ENCODE results near the gene NUP188.

The NUP188 gene

DNA sequence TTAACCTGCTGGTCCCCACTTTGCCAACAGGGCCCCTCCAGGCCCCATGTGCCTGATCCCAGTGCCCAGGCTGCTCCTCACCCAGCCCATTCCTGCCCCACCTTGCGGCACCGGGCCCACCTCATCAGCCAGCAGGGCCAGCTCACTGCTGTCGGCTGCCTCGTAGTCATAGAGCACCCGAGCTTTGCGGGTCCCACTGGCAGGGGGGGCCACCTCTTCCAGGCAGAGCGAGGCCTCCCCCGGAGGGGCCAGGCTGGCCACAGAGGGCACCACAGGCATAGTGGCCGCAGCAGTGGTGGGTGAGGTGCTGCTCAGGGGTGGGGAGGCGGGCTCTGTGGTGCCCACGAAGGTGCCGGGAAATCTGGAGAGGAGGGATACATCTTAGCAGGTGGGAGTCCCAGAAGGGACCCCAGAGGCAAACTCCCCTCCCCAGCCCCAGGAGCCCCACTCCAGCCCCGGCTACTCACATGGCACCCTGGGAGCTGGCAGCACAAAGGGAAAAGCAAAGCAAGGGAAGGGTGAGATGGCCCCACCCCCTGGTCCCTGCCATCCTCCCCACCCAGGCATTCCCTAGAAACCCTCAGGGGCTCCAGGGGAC, 61.6 kb downstream of the NUP188 start:
- no peaks in the 10 kb centered on the region for H3K4me1 ChIP-seq (ENCODE audit: control insufficient read depth, insufficient read depth, low read length)
- no peak overlapping the region for H3K4me3 ChIP-seq (ENCODE audit: low read depth, low read length)
- H3K36me3 ChIP-seq (ENCODE audit: control insufficient read depth, insufficient read depth, low read length), result peaks cover 85% of the 10 kb centered on the region

DNA sequence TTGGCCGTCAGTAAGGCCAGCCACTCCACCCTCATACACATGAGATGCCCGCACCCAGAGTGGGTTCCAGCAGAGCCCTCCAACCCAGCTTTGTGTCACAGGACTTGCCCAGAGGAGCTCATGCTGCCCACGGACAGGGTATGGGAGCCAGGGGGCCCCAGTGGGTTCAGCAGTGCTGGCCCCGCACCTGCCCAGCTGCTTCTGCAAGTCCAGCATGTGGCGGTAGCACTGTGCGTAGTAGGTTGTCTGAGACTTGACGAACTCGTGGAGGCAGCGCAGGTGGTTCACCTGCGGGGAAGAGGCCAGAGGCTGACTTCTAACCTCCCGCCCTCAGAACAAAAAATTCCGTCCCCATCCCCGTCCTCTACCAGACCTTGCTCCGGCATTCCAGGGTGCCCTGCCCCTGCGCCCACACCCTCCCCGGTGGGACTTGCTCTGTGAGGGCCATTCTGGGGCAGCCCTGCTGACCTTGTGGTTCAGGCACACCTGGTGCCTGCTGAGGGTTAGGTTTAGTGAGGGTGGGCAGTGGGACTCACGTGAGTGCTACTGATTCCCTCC, 62.2 kb downstream of the NUP188 start:
- no peaks in the 10 kb centered on the region for H3K4me1 ChIP-seq (ENCODE audit: control insufficient read depth, insufficient read depth, low read length)
- H3K36me3 ChIP-seq (ENCODE audit: control insufficient read depth, insufficient read depth, low read length), result peaks cover 90% of the 10 kb centered on the region
- no peak overlapping the region for H3K9ac ChIP-seq (ENCODE audit: low read depth, low read length)
- H3K9me3 ChIP-seq (ENCODE audit: control insufficient read depth, insufficient read depth, low read length), result no peaks in the 10 kb centered on the region
- H3K4me3 ChIP-seq (ENCODE audit: low read depth, low read length), result no peak overlapping the region
- H3K27ac ChIP-seq (ENCODE audit: low read depth, low read length), result no peak overlapping the region
- no peaks in the 10 kb centered on the region for H3K27me3 ChIP-seq (ENCODE audit: control insufficient read depth, insufficient read depth, low read length)

More for the DNA sequence above, 61.6 kb downstream of the NUP188 start:
- Histone ChIP-seq H3K27ac (ENCODE audit: low read depth, low read length) (no peak overlapping the region), H3K9me3 (ENCODE audit: control insufficient read depth, insufficient read depth, low read length) (no peaks in the 10 kb centered on the region), H3K9ac (ENCODE audit: low read depth, low read length) (no peak overlapping the region), H3K27me3 (ENCODE audit: control insufficient read depth, insufficient read depth, low read length) (no peaks in the 10 kb centered on the region)

DNA sequence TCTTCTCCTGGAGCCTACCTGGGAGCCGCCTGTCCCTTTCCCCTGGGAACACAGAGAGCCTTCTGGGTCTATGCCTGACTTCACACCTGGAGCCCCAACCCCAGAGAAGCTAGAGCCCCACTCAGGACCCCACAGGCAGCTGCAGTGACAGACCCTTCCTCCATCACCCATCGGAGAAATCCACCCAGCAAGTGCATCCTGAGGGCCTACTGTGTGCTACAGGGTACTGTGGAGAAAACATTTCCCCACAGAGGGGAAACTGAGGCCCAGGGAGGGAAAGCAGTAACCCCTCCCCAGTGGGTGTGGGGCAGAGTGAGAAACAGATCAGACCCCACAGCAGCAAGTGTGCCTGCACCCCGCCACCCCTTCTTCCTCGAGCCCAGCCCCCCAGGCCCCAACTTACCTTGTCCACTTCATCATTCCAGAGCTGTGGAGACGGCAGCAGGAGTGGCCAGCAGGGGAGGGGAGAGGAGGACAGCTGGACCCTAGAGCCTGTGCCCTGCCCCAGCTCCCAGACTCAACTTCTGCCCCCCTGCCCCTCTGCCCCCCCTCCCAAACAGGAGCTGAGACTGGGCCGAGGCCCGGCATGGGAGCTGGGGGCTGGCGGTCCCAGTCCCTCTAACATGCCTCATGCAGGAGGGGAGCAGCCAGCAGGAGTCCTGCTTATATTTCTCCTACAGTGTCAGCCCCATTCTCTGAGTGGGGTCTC, 62.9 kb downstream of the NUP188 start:
- Histone ChIP-seq H3K27me3 (ENCODE audit: control insufficient read depth, insufficient read depth, low read length) (no peaks in the 10 kb centered on the region), H3K4me1 (ENCODE audit: control insufficient read depth, insufficient read depth, low read length) (no peaks in the 10 kb centered on the region), H3K9me3 (ENCODE audit: control insufficient read depth, insufficient read depth, low read length) (no peaks in the 10 kb centered on the region), H3K4me3 (ENCODE audit: low read depth, low read length) (no peak overlapping the region), H3K27ac (ENCODE audit: low read depth, low read length) (no peak overlapping the region), H3K36me3 (ENCODE audit: control insufficient read depth, insufficient read depth, low read length) (peaks cover 90% of the 10 kb centered on the region), H3K9ac (ENCODE audit: low read depth, low read length) (no peak overlapping the region)

DNA sequence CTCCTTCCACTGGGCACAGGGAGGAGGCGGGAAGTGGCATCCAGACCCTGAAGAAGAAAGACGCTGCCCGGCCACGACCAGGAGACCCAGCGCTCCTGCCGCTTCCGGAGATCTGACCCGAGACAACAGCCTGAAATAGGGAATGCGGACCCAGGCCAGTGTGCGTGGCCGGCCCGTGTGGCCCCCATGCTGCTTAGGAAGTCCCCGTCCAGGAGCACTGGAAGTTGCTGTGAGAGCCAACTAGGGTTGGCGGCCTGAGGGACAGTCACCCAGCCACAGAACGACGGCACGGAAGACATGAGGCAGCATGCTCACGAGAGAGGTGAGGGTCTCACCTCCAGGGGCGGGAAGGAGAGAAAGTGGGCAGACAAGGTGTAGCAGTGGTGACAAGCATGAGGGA, 63.7 kb downstream of the NUP188 start:
- Histone ChIP-seq H3K36me3 (ENCODE audit: control insufficient read depth, insufficient read depth, low read length) (peaks cover 88% of the 10 kb centered on the region), H3K4me1 (ENCODE audit: control insufficient read depth, insufficient read depth, low read length) (no peaks in the 10 kb centered on the region), H3K4me3 (ENCODE audit: low read depth, low read length) (no peak overlapping the region), H3K9me3 (ENCODE audit: control insufficient read depth, insufficient read depth, low read length) (no peaks in the 10 kb centered on the region), H3K9ac (ENCODE audit: low read depth, low read length) (no peak overlapping the region), H3K27me3 (ENCODE audit: control insufficient read depth, insufficient read depth, low read length) (no peaks in the 10 kb centered on the region), H3K27ac (ENCODE audit: low read depth, low read length) (no peak overlapping the region)

DNA sequence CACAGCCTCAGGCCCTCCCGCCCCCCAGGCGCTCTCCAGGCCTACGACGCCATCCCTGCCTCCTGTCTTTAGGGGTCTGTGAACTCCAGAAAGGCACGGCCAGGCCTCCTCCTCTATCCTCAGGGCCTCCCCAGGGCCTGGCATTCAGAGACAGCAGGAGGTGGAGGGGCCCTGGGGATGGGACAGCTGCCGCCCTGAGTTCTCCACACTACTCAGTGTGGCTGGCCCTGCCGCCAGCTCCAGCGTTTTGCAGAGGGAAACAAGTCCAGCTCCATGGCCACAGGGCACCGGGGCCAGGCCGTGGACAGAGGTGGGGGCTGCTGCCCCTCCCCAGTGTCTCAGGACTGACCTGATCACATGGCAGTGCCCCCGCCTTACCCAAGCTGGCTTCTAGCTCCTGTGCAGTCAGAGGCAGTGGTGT, 64.3 kb downstream of the NUP188 start:
- Histone ChIP-seq H3K4me3 (ENCODE audit: low read depth, low read length) (no peak overlapping the region), H3K9ac (ENCODE audit: low read depth, low read length) (no peak overlapping the region), H3K4me1 (ENCODE audit: control insufficient read depth, insufficient read depth, low read length) (no peaks in the 10 kb centered on the region), H3K36me3 (ENCODE audit: control insufficient read depth, insufficient read depth, low read length) (peaks cover 82% of the 10 kb centered on the region), H3K27ac (ENCODE audit: low read depth, low read length) (no peak overlapping the region), H3K9me3 (ENCODE audit: control insufficient read depth, insufficient read depth, low read length) (no peaks in the 10 kb centered on the region), H3K27me3 (ENCODE audit: control insufficient read depth, insufficient read depth, low read length) (no peaks in the 10 kb centered on the region)

DNA sequence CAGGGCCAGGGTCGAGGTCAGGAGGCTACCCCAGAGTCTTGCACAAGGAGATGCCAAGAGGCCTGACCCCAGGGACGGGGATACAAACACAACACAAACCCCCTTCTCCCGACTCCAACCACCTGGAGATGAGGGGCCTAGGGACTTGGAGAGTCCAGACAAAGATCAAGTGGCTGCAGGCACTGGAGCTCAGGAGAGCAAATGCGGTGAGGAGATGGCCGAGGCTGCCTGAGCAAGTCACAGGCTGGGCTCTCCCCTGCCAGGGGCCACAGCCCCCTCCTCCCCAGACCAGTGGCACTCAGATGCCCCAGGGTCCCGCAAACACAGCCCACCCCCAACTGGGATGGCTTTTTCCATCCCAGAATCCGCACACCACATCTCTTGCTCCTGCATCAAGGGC, 64.8 kb downstream of the NUP188 start:
- Histone ChIP-seq H3K27me3 (ENCODE audit: control insufficient read depth, insufficient read depth, low read length) (no peaks in the 10 kb centered on the region), H3K9me3 (ENCODE audit: control insufficient read depth, insufficient read depth, low read length) (no peaks in the 10 kb centered on the region), H3K27ac (ENCODE audit: low read depth, low read length) (no peak overlapping the region), H3K36me3 (ENCODE audit: control insufficient read depth, insufficient read depth, low read length) (peaks cover 80% of the 10 kb centered on the region), H3K4me3 (ENCODE audit: low read depth, low read length) (no peak overlapping the region), H3K9ac (ENCODE audit: low read depth, low read length) (no peak overlapping the region), H3K4me1 (ENCODE audit: control insufficient read depth, insufficient read depth, low read length) (no peaks in the 10 kb centered on the region)

DNA sequence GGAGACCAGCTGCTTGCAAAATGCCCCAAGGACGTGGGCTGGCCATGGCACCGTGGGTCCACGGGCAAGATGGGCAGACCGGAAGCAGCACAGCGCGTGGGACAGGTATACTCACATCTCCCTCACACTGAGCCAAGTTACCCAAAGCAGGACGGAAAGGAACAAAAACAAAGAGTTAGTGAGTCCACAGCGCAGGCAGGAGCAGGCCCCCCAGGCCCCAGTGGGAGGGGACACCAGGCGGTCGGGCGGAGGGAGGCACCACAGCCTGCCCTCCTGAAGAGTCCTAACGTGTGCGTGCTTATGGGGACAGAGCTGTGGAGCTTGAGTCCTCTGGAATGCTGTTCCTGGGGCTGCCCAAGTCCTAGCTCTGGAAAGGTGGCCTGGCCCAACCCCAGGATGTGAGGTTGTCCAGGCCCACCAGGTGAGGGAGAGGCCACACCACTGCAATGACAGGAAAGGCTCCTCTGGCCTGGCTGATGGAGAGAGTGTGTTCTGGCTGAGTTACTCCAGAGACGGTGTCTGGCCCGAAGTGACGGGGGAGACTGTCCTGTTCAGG, 65.5 kb downstream of the NUP188 start:
- Histone ChIP-seq H3K9ac (ENCODE audit: low read depth, low read length) (no peak overlapping the region), H3K36me3 (ENCODE audit: control insufficient read depth, insufficient read depth, low read length) (peaks cover 74% of the 10 kb centered on the region), H3K4me3 (ENCODE audit: low read depth, low read length) (no peak overlapping the region), H3K27me3 (ENCODE audit: control insufficient read depth, insufficient read depth, low read length) (no peaks in the 10 kb centered on the region), H3K27ac (ENCODE audit: low read depth, low read length) (no peak overlapping the region), H3K9me3 (ENCODE audit: control insufficient read depth, insufficient read depth, low read length) (no peaks in the 10 kb centered on the region), H3K4me1 (ENCODE audit: control insufficient read depth, insufficient read depth, low read length) (no peaks in the 10 kb centered on the region)

DNA sequence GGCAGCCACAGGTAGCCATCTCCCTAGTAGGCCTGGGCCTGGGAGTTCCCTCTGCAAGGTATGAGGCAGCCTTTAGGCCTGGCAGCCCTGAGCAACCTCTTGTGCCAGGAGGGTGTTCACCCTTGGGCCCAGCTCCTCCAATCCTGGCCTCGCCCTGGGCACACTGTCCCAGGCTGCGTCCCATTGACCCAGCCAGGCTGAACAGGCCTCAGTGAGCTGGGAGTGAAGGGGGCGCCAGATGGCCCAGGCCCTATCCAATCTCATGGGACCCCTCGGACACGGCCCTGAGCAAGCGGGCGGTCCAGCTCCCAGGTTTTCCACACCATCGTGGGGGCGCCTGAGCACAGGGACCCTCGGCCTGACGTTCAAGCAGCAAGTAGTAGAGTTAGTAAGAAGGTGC, 66.2 kb downstream of the NUP188 start:
- Histone ChIP-seq H3K4me1 (ENCODE audit: control insufficient read depth, insufficient read depth, low read length) (no peaks in the 10 kb centered on the region), H3K4me3 (ENCODE audit: low read depth, low read length) (no peak overlapping the region), H3K36me3 (ENCODE audit: control insufficient read depth, insufficient read depth, low read length) (peaks cover 68% of the 10 kb centered on the region), H3K9me3 (ENCODE audit: control insufficient read depth, insufficient read depth, low read length) (no peaks in the 10 kb centered on the region), H3K9ac (ENCODE audit: low read depth, low read length) (no peak overlapping the region), H3K27me3 (ENCODE audit: control insufficient read depth, insufficient read depth, low read length) (no peaks in the 10 kb centered on the region), H3K27ac (ENCODE audit: low read depth, low read length) (no peak overlapping the region)

DNA sequence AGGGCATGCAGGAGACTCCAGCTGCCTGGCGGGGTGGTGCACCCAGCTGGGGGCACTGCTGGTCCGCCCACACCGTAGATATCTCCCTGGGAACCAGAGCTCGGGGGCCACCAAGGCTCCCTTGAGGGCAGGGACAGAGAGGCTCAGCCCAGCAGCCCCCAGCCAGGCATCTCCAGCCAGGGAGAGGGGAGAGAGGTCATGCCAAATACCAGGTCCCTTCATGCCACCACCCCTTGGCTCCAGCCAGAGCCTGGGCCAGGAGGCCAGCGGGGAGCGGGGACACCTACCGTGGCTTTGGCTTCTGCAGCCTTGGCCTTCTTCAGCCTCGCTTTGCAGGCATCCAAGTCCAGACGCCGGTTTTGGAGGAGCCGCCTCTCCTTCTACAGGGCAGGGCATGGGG, 66.6 kb downstream of the NUP188 start:
- Histone ChIP-seq H3K36me3 (ENCODE audit: control insufficient read depth, insufficient read depth, low read length) (peaks cover 68% of the 10 kb centered on the region), H3K4me3 (ENCODE audit: low read depth, low read length) (no peak overlapping the region), H3K27ac (ENCODE audit: low read depth, low read length) (no peak overlapping the region), H3K9me3 (ENCODE audit: control insufficient read depth, insufficient read depth, low read length) (no peaks in the 10 kb centered on the region), H3K27me3 (ENCODE audit: control insufficient read depth, insufficient read depth, low read length) (no peaks in the 10 kb centered on the region), H3K4me1 (ENCODE audit: control insufficient read depth, insufficient read depth, low read length) (no peaks in the 10 kb centered on the region), H3K9ac (ENCODE audit: low read depth, low read length) (no peak overlapping the region)

DNA sequence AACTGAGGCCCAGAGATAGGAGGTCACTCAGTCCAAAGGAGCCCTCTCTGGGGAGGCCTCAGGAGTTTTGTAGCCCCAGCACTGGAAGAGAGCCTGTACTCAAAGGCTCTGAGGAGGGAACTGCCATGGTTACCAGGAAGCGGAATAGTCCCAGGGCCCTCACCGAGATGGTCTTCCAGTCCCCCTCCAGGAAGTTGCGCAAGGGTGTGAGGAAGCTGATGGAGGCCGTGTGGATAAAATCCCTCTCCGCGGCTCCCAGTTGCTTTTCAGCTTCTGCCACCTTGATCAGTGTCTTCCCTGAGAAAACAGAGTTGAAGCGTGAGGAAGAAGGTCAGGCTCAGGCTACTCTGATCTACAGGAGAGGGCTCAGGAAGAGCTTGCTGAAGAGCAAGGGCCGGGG, 67.1 kb downstream of the NUP188 start:
- Histone ChIP-seq H3K27me3 (ENCODE audit: control insufficient read depth, insufficient read depth, low read length) (no peaks in the 10 kb centered on the region), H3K9me3 (ENCODE audit: control insufficient read depth, insufficient read depth, low read length) (no peaks in the 10 kb centered on the region), H3K4me3 (ENCODE audit: low read depth, low read length) (no peak overlapping the region), H3K9ac (ENCODE audit: low read depth, low read length) (no peak overlapping the region), H3K4me1 (ENCODE audit: control insufficient read depth, insufficient read depth, low read length) (no peaks in the 10 kb centered on the region), H3K27ac (ENCODE audit: low read depth, low read length) (no peak overlapping the region), H3K36me3 (ENCODE audit: control insufficient read depth, insufficient read depth, low read length) (peaks cover 66% of the 10 kb centered on the region)

DNA sequence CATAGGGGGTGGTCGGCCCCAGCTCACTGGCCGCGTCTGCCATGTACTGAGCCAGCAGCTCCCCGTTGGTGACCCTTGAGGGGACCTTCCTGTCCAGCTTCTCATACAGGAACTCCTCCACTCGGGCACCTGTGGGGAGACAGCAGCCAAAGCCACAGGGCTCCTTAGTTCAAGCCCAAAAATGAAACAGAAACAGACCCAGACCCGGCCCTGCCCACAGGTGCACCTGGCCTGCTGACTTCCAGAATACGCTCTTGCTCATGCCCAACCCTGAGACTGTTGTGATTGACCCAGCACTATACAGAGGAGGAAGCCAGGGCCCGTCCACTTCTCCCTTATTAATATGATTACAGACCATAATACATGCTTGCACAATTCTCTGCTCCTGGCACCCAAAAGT, 73.6 kb downstream of the NUP188 start:
- H3K9ac ChIP-seq (ENCODE audit: low read depth, low read length), result no peak overlapping the region
- H3K27ac ChIP-seq (ENCODE audit: low read depth, low read length), result no peak overlapping the region
- H3K4me1 ChIP-seq (ENCODE audit: control insufficient read depth, insufficient read depth, low read length), result peaks cover 4% of the 10 kb centered on the region; the same call in 1 of the 2 replicates
- H3K27me3 ChIP-seq (ENCODE audit: control insufficient read depth, insufficient read depth, low read length), result no peaks in the 10 kb centered on the region
- H3K9me3 ChIP-seq (ENCODE audit: control insufficient read depth, insufficient read depth, low read length), result no peaks in the 10 kb centered on the region
- H3K4me3 ChIP-seq (ENCODE audit: low read depth, low read length), result no peak overlapping the region
- 0 out of 2 replicates have a peak, but pooled peaks cover 7% of the 10 kb centered on the region for H3K36me3 ChIP-seq (ENCODE audit: control insufficient read depth, insufficient read depth, low read length)

All from HUES48 (cell line).